ENCODE measurements around the gene ABCC4. TPM values are rescaled to one million over a fixed set of nuclear protein-coding genes. Genes with fewer than 3 reads are reported as not detected.

ABCC4 gene
- 1 to 10 TPM; 7.9 to 10.0 TPM for total RNA-seq
- polyA plus RNA-seq = 1 to 10 TPM; 4.8 to 6.0 TPM

DNA sequence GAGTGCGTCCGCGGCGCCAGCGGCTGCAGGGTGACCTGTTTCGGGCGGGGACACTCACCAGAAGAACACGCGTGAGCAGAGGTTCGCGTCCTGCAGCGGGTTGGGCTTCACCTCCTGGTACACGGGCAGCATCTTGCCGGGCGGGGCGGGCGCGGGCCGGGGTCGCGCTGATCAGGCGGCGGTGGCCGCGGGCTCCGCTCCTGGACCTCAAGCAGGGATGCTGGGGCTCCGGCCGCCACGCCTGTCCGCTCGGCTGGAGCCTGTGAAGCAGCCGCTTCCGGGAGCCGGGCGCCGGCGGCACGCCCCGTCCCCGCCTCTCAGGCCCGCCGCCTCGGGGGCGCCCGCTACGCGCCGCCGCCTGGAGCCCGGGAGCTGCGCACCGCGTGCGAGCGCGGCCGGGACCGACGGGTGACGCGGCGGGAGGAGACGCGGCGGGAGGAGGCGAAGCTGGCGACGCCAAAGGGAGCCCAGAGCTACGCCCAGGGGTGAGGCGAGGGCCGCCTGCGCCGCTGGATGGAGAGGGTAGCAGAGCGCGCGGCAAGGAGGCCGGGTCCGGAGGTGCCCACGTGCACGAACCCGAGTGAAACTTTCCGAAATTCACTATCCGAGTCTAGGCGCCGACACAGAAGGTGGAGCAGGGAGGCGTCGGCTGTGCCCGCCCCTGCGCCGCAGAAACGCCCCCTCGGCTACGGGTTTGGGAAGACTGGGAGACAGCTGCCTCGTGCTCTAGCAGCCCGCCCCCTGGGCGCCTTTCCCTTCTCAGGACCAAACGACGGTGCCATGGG is at the start of gene ABCC4:
ABCC4 (minus strand) TSS at position 269 of the 785 bp plus-strand sequence; CDS start at position 132, 137 bp downstream.
- H3K27ac Mint-ChIP-seq = peak within 1 kb of the TSS; percentile 36 to 95 (median 54)
- Histone ChIP-seq H3K9me3 (ENCODE audit: control insufficient read depth in 1 of 2, low read length in 2 of 2) (no peaks in the 10 kb centered on the region), H3K27ac (ENCODE audit: low read depth, low read length) (peak within 1 kb of the TSS; percentile 43), H3K4me3 (ENCODE audit: low read length in 2 of 2) (peak within 1 kb of the TSS; percentile 65 to 70), H3K27me3 (ENCODE audit: insufficient read depth, low read length) (no peaks in the 10 kb centered on the region), H3K36me3 (ENCODE audit: insufficient read depth, low read length) (no peaks in the 10 kb centered on the region), H3K4me1 (ENCODE audit: insufficient read depth, low read length) (peaks cover 14% of the 10 kb centered on the region)
- peak; percentile 37 to 58 (median 50) for DNase-seq
- H3K4me1 Mint-ChIP-seq = peaks cover 22 to 40% (median 30%) of the 10 kb centered on the region in 4 donors
- peak within 1 kb of the TSS; percentile 82 to 93 (median 88) for H3K4me3 Mint-ChIP-seq
- H3K9me3 Mint-ChIP-seq = peaks cover 0 to 1% (median 0%) of the 10 kb centered on the region in 8 donors
- ChIA-PET CTCF (ENCODE audit: partially characterized antibody) (interaction anchor here (1.1 to 9.8 kb wide), 6 partner anchors 8 to 177 kb away, joined by 3 to 105 read pairs (median 4); no protein-coding TSS in a partner anchor), POLR2A (ENCODE audit: partially characterized antibody) (interaction anchor here (1.1 kb wide), 1 partner anchor 376 kb away, joined by 3 read pairs; the partner anchor contains the start of gene DNAJC3)
- peaks cover 0 to 3% of the 10 kb centered on the region in 2 donors for H3K36me3 Mint-ChIP-seq
- intact Hi-C loops (cut with micrococcal nuclease) = loop anchor here (2.0 to 5.0 kb wide), 3 partner anchors 113 to 701 kb away; partner anchors contain the start of genes DNAJC3 and GPR180
- peaks cover 0 to 2% of the 10 kb centered on the region in 2 donors for H3K27me3 Mint-ChIP-seq

DNA sequence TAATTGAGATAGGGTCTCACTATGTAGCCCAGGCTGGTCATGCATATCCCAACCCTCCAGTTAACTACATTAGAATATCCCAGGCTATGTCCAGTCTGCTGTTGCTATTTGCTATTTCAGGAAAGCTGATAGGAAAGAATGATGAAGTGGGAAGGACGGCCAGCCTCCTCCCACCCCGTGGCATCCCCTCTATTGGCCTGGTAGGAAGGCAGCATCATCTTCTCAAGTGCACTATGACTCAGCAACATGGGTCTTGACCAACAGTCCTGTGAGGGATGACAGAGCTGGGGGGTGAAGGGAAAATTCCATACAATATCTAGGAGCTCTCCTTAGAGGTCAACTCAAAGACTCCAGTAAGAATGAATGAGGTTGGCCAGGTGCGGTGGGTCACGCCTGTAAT is 48.0 kb upstream of the ABCC4 start:
- ChIA-PET POLR2A (ENCODE audit: partially characterized antibody) (no interaction called here), CTCF (ENCODE audit: partially characterized antibody) (interaction anchor here (1.4 kb wide), 1 partner anchor 55 kb away, joined by 3 read pairs; no protein-coding TSS in a partner anchor)
- no peak overlapping the region for H3K4me3 Mint-ChIP-seq
- no peaks in the 10 kb centered on the region for H3K4me1 Mint-ChIP-seq
- Histone ChIP-seq H3K27me3 (ENCODE audit: insufficient read depth, low read length) (no peaks in the 10 kb centered on the region), H3K36me3 (ENCODE audit: insufficient read depth, low read length) (no peaks in the 10 kb centered on the region), H3K9me3 (ENCODE audit: control insufficient read depth in 1 of 2, low read length in 2 of 2) (no peaks in the 10 kb centered on the region), H3K4me1 (ENCODE audit: insufficient read depth, low read length) (no peaks in the 10 kb centered on the region), H3K27ac (ENCODE audit: low read depth, low read length) (no peak overlapping the region), H3K4me3 (ENCODE audit: low read length in 2 of 2) (no peak overlapping the region)
- intact Hi-C loops (cut with micrococcal nuclease) = no loop called here
- H3K27me3 Mint-ChIP-seq = peaks cover 5 to 6% of the 10 kb centered on the region in 2 donors
- H3K27ac Mint-ChIP-seq = no peak overlapping the region
- DNase-seq = no peak
- peaks cover 0 to 4% (median 0%) of the 10 kb centered on the region in 8 donors for H3K9me3 Mint-ChIP-seq
- no peaks in the 10 kb centered on the region for H3K36me3 Mint-ChIP-seq

DNA sequence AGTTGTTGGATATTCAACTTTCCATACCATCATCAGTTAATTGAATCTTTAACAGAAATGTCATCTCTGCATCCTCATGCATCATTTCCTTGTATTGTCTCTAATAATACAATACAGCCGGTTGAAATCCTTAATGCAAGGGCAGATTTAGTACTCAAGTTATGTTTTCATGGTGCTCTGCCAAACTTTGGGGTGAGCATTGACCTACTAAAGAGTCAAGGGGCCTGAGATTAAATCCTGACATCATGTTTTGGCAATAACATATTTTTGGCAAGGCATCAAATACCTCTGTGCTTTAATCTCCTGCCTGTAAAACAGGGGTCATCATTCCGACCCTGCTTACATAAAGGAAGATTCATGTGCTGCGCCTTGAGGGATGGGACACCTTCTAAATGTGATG is 42.7 kb upstream of the ABCC4 start:
- intact Hi-C loops (cut with micrococcal nuclease) = no loop called here
- POLR2A ChIA-PET (ENCODE audit: partially characterized antibody) = no interaction called here
- Histone ChIP-seq H3K4me1 (ENCODE audit: insufficient read depth, low read length) (no peaks in the 10 kb centered on the region), H3K27me3 (ENCODE audit: insufficient read depth, low read length) (no peaks in the 10 kb centered on the region), H3K27ac (ENCODE audit: low read depth, low read length) (no peak overlapping the region), H3K4me3 (ENCODE audit: low read length in 2 of 2) (no peak overlapping the region), H3K36me3 (ENCODE audit: insufficient read depth, low read length) (no peaks in the 10 kb centered on the region), H3K9me3 (ENCODE audit: control insufficient read depth in 1 of 2, low read length in 2 of 2) (no peaks in the 10 kb centered on the region)
- CTCF ChIA-PET (ENCODE audit: partially characterized antibody) = no interaction called here
- Mint-ChIP-seq H3K27me3 (peaks cover 0 to 6% of the 10 kb centered on the region in 2 donors), H3K4me3 (no peak overlapping the region), H3K9me3 (peaks cover 0 to 2% (median 0%) of the 10 kb centered on the region in 8 donors), H3K27ac (no peak overlapping the region), H3K4me1 (no peaks in the 10 kb centered on the region), H3K36me3 (no peaks in the 10 kb centered on the region)
- no peak for DNase-seq

- POLR2A ChIA-PET (ENCODE audit: partially characterized antibody) = no interaction called here
- intact Hi-C loops (cut with micrococcal nuclease) = no loop called here
- Mint-ChIP-seq H3K4me1 (no peaks in the 10 kb centered on the region), H3K27me3 (peaks cover 0 to 2% of the 10 kb centered on the region in 2 donors), H3K36me3 (no peaks in the 10 kb centered on the region), H3K9me3 (peaks cover 0 to 2% (median 0%) of the 10 kb centered on the region in 8 donors), H3K27ac (no peak overlapping the region), H3K4me3 (no peak overlapping the region)
- Histone ChIP-seq H3K4me3 (ENCODE audit: low read length in 2 of 2) (no peak overlapping the region), H3K27ac (ENCODE audit: low read depth, low read length) (no peak overlapping the region), H3K4me1 (ENCODE audit: insufficient read depth, low read length) (no peaks in the 10 kb centered on the region), H3K9me3 (ENCODE audit: control insufficient read depth in 1 of 2, low read length in 2 of 2) (no peaks in the 10 kb centered on the region), H3K27me3 (ENCODE audit: insufficient read depth, low read length) (no peaks in the 10 kb centered on the region), H3K36me3 (ENCODE audit: insufficient read depth, low read length) (no peaks in the 10 kb centered on the region)
- CTCF ChIA-PET (ENCODE audit: partially characterized antibody) = no interaction called here
- no peak for DNase-seq
Observed at GRCh38 chr13:95341441-95341840, 40.2 kb upstream of the ABCC4 start.

DNA sequence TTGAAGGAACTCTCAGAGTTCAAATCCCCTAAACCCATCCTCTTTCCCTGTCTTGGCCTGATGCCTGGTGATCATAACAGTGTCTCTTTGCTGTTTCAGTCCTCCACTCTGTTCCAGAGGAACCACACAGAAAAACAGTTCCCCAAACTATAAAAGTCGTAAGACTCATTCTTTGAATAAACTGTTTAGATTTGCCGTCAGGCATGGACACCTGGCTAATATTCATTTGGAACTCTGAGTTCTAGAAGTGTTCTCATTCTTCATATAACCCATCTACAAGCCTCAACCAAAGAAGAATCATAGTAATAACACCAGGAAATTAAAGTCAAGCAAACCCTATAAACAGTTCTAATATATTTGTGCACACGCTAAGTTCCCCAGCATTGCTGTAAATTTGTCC is 37.7 kb upstream of the ABCC4 start:
- no peaks in the 10 kb centered on the region for H3K4me1 Mint-ChIP-seq

DNA sequence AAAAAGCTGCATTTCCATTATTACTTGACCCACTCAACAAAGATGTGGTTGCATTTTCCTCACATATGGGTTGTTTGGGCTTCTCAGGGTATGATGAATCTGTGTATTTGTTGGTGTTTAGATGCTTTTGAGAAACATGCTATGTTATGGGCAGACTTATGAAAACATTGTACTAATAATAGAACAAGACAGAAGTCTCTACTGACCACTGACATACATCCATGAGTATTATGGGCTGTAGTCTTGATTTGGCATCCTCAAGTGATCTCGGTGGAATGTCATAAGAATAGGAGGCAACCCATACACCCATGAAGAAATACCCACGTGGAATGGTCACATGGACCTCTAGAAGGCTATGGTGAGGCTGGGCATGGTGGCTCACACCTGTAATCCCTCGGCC is 36.3 kb upstream of the ABCC4 start:
- H3K27me3 Mint-ChIP-seq = peaks cover 0 to 2% of the 10 kb centered on the region in 2 donors
- Histone ChIP-seq H3K36me3 (ENCODE audit: insufficient read depth, low read length) (no peaks in the 10 kb centered on the region), H3K27ac (ENCODE audit: low read depth, low read length) (no peak overlapping the region), H3K4me3 (ENCODE audit: low read length in 2 of 2) (no peak overlapping the region), H3K27me3 (ENCODE audit: insufficient read depth, low read length) (no peaks in the 10 kb centered on the region), H3K4me1 (ENCODE audit: insufficient read depth, low read length) (no peaks in the 10 kb centered on the region), H3K9me3 (ENCODE audit: control insufficient read depth in 1 of 2, low read length in 2 of 2) (no peaks in the 10 kb centered on the region)
- H3K27ac Mint-ChIP-seq = no peak overlapping the region
- no peaks in the 10 kb centered on the region for H3K36me3 Mint-ChIP-seq
- intact Hi-C loops (cut with micrococcal nuclease) = no loop called here
- ChIA-PET POLR2A (ENCODE audit: partially characterized antibody) (no interaction called here), CTCF (ENCODE audit: partially characterized antibody) (no interaction called here)
- peaks cover 0 to 2% (median 0%) of the 10 kb centered on the region in 8 donors for H3K9me3 Mint-ChIP-seq
- no peak for DNase-seq
- H3K4me1 Mint-ChIP-seq = no peaks in the 10 kb centered on the region
- H3K4me3 Mint-ChIP-seq = no peak overlapping the region

More for the DNA sequence above, 37.7 kb upstream of the ABCC4 start:
- intact Hi-C loops (cut with micrococcal nuclease) = no loop called here
- Histone ChIP-seq H3K36me3 (ENCODE audit: insufficient read depth, low read length) (no peaks in the 10 kb centered on the region), H3K27me3 (ENCODE audit: insufficient read depth, low read length) (no peaks in the 10 kb centered on the region), H3K4me1 (ENCODE audit: insufficient read depth, low read length) (no peaks in the 10 kb centered on the region), H3K9me3 (ENCODE audit: control insufficient read depth in 1 of 2, low read length in 2 of 2) (no peaks in the 10 kb centered on the region), H3K27ac (ENCODE audit: low read depth, low read length) (no peak overlapping the region), H3K4me3 (ENCODE audit: low read length in 2 of 2) (no peak overlapping the region)
- Mint-ChIP-seq H3K4me3 (no peak overlapping the region), H3K9me3 (peaks cover 0 to 2% (median 0%) of the 10 kb centered on the region in 8 donors), H3K36me3 (no peaks in the 10 kb centered on the region), H3K27me3 (peaks cover 0 to 2% of the 10 kb centered on the region in 2 donors), H3K27ac (no peak overlapping the region)
- CTCF ChIA-PET (ENCODE audit: partially characterized antibody) = interaction anchor here (1.0 kb wide), 1 partner anchor 664 kb away, joined by 3 read pairs; no protein-coding TSS in a partner anchor
- POLR2A ChIA-PET (ENCODE audit: partially characterized antibody) = no interaction called here
- no peak for DNase-seq

DNA sequence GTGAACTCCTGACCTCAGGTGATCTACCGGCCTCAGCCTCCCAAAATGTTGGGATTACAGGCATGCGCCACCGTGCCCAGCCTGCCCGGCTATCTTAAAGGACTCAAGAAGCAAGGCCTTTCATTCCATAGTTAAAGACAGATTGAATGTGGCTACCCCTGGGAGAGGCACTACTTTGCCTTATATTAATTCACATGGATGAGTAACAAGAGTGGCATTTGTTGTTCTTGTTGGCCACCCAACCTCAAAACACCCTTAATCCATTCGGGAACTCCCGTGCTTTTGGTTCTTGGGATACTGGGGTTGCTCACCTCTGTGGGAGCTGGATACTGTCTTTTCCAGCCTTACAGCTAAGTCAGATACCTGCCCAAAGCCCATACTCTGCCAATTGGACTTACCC is 34.4 kb upstream of the ABCC4 start:
- no peak overlapping the region for H3K27ac ChIP-seq (ENCODE audit: low read depth, low read length)
- H3K27me3 Mint-ChIP-seq = peaks cover 0 to 2% of the 10 kb centered on the region in 2 donors
- H3K36me3 ChIP-seq (ENCODE audit: insufficient read depth, low read length) = no peaks in the 10 kb centered on the region
- H3K4me3 ChIP-seq (ENCODE audit: low read length in 2 of 2) = no peak overlapping the region
- no peaks in the 10 kb centered on the region for H3K36me3 Mint-ChIP-seq
- ChIA-PET CTCF (ENCODE audit: partially characterized antibody) (no interaction called here), POLR2A (ENCODE audit: partially characterized antibody) (no interaction called here)
- H3K9me3 Mint-ChIP-seq = no peaks in the 10 kb centered on the region
- no peaks in the 10 kb centered on the region for H3K4me1 ChIP-seq (ENCODE audit: insufficient read depth, low read length)
- DNase-seq = no peak
- no peaks in the 10 kb centered on the region for H3K27me3 ChIP-seq (ENCODE audit: insufficient read depth, low read length)
- intact Hi-C loops (cut with micrococcal nuclease) = no loop called here
- H3K4me1 Mint-ChIP-seq = no peaks in the 10 kb centered on the region
- H3K9me3 ChIP-seq (ENCODE audit: control insufficient read depth in 1 of 2, low read length in 2 of 2) = no peaks in the 10 kb centered on the region
- H3K27ac Mint-ChIP-seq = no peak overlapping the region
- H3K4me3 Mint-ChIP-seq = no peak overlapping the region

Data from CD4-positive, alpha-beta memory T cell (primary cell).